T-helper 17 cell (primary cell): ENCODE data around the gene WNT3. TPM values are rescaled to one million over a fixed set of nuclear protein-coding genes. Genes with fewer than 3 reads are reported as not detected.
A peak's percentile ranks its signal among the peaks of the same experiment; 100 is the strongest.

Experiments
- ATAC-seq: fragments of 150-1000 bp; cut with Tn5 transposase; 2 replicates; pipeline ENCODE4 v1.10.0; 2021; ENCODE audit warnings: mild to moderate bottlenecking, moderate library complexity
- DNase-seq, 3 donors: peaks; one replicate each; pipeline versions ENCODE4 v3.0.0 to v3.0.0-alpha.2; 2020 to 2021
- H3K9me3 ChIP-seq: one replicate; pipeline ENCODE4 v1.7.0; 2013; ENCODE audit warnings: low read length, mild to moderate bottlenecking; ENCODE audit not compliant: control insufficient read depth, poor library complexity, severe bottlenecking
- H3K27ac Mint-ChIP-seq: one replicate; pipeline ENCODE4 v1.8.0; 2022; ENCODE audit warnings: mild to moderate bottlenecking, moderate library complexity, mixed read lengths
- H3K27me3 Mint-ChIP-seq: one replicate; pipeline ENCODE4 v1.8.0; 2022; ENCODE audit warnings: mixed read lengths
- H3K36me3 Mint-ChIP-seq: one replicate; pipeline ENCODE4 v1.8.0; 2022; ENCODE audit warnings: low read depth, mixed read lengths
- H3K4me1 Mint-ChIP-seq: one replicate; pipeline ENCODE4 v1.8.0; 2022; ENCODE audit warnings: mild to moderate bottlenecking, mixed read lengths
- H3K4me3 Mint-ChIP-seq: one replicate; pipeline ENCODE4 v1.8.0; 2022; ENCODE audit warnings: mild to moderate bottlenecking, moderate library complexity, mixed read lengths
- total RNA-seq, 4 donors: library from RNA in 2 of 4; stranded (reverse) in 2 of 4; gene quantifications; one replicate each; pipeline ENCODE4 v1.2.3 and lab custom pipeline; 2022 to 2026

The WNT3 gene
- total RNA-seq, 2 donors from 2014 or later: not detected

DNA sequence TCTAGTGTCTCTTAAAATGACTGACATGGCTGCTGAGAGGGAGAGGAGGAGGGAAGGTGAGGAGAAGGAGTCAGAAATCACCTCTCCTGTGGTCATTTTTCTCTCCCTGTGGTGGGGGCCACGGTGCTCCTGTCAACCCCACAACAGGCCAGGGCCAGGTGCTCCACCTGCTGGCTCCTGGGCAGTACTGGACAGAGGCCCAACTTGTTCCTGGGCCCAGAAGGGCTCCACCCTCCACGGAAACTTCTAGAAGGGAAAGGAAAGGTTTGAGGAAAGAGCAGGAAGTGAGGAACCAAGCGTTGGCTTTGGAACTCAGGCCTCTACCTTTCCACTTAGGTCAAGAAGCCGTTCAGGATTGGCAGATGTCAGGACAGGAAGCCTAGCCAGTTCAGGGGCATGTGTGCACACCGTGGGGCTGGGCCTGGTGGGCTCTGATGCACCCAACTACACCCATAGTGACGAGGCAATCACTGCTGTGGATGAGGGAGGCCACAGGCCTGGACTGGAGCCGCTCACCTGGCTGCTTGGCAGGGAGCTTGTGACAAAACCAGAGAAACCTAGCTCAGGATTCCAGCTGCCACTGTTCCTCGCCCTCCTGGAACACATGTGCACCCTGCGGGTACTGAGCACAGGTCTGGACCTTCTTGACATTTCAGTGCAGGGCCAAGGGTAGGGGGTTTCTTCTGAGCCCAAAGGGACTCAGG lies 36.1 kb downstream of the WNT3 start:
- ATAC-seq (no peak), DNase-seq (no peak)
- no peak overlapping the region for H3K4me3 Mint-ChIP-seq
- H3K9me3 ChIP-seq: no peaks in the 10 kb centered on the region
- peaks cover 3% of the 10 kb centered on the region for H3K4me1 Mint-ChIP-seq
- H3K27ac Mint-ChIP-seq: no peak overlapping the region
- H3K27me3 Mint-ChIP-seq: peaks cover 37% of the 10 kb centered on the region
- peaks cover 2% of the 10 kb centered on the region for H3K36me3 Mint-ChIP-seq

DNA sequence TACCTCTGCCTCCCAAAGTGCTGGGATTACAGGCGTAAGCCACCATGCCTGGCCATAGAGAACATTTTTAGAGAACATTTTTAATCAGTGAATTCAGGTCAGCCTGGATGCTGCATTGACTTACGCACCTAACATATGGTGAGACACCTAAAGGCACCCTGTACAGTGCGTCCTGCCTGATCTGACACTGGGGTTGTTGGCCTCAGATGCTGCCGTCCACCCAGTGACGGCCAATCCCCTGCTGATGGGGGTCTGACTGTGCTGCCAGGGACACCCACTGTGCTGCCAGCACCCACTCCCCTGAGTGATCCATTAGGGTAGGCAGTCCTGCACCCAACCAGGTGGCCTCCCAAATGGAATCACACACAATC lies 38.5 kb downstream of the WNT3 start:
- no peaks in the 10 kb centered on the region for H3K9me3 ChIP-seq
- Mint-ChIP-seq H3K27ac (no peak overlapping the region), H3K4me1 (peaks cover 6% of the 10 kb centered on the region), H3K36me3 (peaks cover 2% of the 10 kb centered on the region), H3K4me3 (no peak overlapping the region), H3K27me3 (peaks cover 53% of the 10 kb centered on the region)
- DNase-seq (no peak), ATAC-seq (no peak)

DNA sequence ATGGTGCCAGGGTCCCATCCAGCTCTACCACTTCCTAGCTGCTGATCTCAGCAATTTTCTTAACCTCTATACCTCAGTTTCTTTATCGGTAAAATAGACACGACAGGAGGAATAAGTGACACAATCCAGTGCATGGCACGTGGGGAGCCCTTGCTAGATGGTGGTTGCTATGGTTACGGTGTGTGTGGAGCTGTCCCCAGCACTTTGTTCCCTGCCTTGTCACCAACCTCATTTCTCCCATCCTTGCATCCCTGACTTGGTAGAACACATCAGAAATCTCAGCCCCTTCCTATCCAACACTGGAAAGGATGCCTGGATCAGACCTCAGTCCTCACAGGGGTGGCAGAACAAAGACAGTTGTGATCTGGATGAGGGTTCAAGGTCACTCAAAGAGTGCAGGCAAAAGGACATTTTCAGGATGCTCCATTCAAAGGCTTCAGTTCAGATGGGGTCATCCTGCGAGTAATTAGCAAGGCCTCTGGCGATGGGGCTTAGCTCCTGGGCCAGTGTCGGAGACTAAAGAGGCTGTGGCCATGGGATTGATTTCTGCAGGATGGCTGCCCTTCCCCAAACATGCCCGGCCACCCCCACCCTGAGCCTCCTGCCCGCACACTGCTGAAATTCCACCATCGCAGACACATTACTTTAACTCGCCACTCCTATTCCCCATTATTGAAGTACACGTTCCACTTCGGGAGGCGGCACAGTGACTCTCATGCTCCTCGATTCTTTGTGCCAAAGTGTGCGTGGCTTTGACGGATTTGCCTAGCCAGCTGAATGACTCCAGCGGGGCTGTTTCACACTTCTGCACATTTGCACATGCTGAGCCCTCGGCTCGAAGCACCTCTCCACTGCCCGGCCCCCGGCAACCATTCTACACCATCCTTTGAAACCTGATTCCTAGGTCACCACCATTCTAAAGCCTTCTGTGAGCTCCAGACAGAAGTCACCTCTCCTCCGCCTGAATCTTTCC lies 40.3 kb downstream of the WNT3 start:
- H3K9me3 ChIP-seq: no peaks in the 10 kb centered on the region
- ATAC-seq (no peak), DNase-seq (no peak)
- Mint-ChIP-seq H3K27me3 (peaks cover 57% of the 10 kb centered on the region), H3K4me3 (no peak overlapping the region), H3K27ac (no peak overlapping the region), H3K4me1 (peaks cover 6% of the 10 kb centered on the region), H3K36me3 (peaks cover 2% of the 10 kb centered on the region)

DNA sequence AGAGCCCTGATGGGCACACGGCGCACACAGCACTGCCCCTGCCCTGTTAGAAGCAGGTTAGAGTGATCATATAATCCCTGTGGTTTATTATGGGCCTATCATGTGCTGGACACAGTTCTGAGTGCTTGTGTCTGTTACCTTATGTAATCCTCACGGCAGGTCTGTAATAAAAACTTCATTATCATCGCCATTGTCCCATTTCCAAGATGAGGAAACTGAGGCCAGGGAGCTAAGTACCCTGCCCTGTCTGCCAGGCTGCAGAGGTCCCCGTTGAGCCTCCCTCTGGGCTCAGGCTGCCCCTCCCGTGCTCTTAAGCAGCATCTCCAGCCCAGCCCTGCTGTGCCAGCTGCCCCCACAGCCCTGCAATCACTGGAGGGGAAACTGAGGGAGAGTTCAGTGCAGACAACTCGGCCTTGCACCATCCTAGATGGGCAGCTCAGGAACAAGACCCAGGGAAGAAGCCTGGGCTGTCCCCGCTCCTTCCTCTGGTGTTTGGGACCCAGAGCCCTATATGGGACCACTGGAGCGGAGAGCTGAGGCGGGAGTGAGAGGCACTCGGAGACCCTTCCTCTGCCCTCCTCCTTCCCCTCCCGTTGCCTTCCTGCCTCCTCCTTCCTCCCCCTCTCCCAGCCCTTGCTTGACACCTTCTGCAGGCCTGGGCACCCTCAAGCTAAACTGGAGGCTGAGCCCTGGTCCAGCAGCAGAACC lies 42.0 kb downstream of the WNT3 start:
- no peak for DNase-seq
- no peaks in the 10 kb centered on the region for H3K9me3 ChIP-seq
- peaks cover 63% of the 10 kb centered on the region for H3K27me3 Mint-ChIP-seq
- no peak overlapping the region for H3K27ac Mint-ChIP-seq
- H3K4me1 Mint-ChIP-seq: peaks cover 9% of the 10 kb centered on the region
- no peak overlapping the region for H3K4me3 Mint-ChIP-seq
- peaks cover 2% of the 10 kb centered on the region for H3K36me3 Mint-ChIP-seq
- no peak for ATAC-seq

DNA sequence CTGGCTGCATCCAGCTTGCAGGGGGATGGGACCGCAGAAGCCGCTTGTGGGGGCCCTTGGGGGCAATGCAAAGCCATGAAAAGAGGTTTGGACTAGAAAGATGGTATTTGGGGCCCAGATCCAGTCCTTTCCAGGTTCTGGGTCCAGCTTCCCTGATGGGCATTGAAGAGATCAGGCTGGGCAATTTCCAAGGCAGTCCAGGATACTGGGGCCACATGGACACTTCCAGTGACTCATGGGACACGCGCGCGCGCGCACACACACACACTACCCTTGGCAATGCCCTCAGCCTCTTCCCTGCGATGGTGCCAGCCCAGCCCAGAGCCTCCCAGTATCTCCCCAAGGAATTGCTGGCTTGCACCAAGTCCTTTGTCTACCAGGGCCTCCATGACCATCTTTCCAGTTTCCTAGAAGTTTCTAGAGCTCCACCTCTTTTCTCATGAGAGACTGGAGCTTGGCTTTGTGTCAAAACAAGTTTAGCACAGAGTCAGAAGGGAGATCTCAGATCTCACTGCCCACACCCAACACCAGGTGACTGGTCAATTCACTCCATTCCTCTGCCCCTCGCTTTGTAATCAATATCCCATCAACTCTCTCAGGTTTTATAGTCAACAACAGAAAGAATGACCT lies 44.3 kb downstream of the WNT3 start:
- no peak for ATAC-seq
- H3K9me3 ChIP-seq: no peaks in the 10 kb centered on the region
- no peak for DNase-seq
- Mint-ChIP-seq H3K27me3 (peaks cover 61% of the 10 kb centered on the region), H3K4me1 (peaks cover 8% of the 10 kb centered on the region), H3K36me3 (no peaks in the 10 kb centered on the region), H3K4me3 (no peak overlapping the region), H3K27ac (no peak overlapping the region)

DNA sequence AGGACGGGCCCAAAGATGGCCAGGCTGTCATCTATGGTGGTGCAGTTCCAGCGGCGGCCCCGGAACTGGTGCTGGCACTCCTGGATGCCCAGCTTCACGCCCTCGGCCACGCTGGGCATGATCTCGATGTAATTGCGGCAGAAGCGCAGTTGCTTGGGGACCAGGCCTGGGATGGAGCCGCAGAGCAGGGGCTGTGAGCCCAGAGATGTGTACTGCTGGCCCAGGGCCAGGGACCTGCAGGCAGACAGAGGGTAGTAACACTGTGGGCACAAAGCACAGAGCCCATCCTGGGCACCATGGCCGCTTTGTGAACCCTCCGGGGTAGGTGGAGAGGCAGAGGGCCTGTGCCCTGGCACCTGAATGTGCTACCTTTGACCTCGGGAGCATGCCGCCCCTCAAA lies 44.8 kb downstream of the WNT3 start:
- Mint-ChIP-seq H3K4me3 (no peak overlapping the region), H3K36me3 (no peaks in the 10 kb centered on the region), H3K4me1 (peaks cover 8% of the 10 kb centered on the region), H3K27me3 (peaks cover 61% of the 10 kb centered on the region), H3K27ac (no peak overlapping the region)
- no peaks in the 10 kb centered on the region for H3K9me3 ChIP-seq
- no peak for DNase-seq
- no peak for ATAC-seq

DNA sequence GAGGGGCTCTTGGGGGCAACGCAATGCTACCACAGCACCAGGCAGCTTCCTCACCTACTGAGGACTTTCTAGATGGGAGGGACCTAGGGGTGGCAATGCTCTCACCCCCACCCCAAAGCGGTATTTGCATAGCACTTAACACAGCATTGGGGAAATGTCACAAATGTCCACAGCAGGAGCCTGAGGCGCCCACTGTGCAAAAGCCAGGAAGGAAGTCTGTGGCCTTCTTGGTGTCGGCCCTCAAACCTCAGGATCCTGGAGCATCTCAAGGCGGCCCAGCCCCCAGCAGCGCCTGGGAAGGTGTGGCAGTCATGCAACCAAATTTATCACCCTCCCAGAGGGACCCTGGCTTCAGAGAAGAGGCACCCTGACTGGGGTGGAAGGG lies 45.3 kb downstream of the WNT3 start:
- ATAC-seq (no peak), DNase-seq (no peak)
- peaks cover 61% of the 10 kb centered on the region for H3K27me3 Mint-ChIP-seq
- peak overlapping the region; percentile 81 for H3K4me3 Mint-ChIP-seq
- peaks cover 8% of the 10 kb centered on the region for H3K4me1 Mint-ChIP-seq
- no peaks in the 10 kb centered on the region for H3K36me3 Mint-ChIP-seq
- H3K27ac Mint-ChIP-seq: no peak overlapping the region
- H3K9me3 ChIP-seq: no peaks in the 10 kb centered on the region

DNA sequence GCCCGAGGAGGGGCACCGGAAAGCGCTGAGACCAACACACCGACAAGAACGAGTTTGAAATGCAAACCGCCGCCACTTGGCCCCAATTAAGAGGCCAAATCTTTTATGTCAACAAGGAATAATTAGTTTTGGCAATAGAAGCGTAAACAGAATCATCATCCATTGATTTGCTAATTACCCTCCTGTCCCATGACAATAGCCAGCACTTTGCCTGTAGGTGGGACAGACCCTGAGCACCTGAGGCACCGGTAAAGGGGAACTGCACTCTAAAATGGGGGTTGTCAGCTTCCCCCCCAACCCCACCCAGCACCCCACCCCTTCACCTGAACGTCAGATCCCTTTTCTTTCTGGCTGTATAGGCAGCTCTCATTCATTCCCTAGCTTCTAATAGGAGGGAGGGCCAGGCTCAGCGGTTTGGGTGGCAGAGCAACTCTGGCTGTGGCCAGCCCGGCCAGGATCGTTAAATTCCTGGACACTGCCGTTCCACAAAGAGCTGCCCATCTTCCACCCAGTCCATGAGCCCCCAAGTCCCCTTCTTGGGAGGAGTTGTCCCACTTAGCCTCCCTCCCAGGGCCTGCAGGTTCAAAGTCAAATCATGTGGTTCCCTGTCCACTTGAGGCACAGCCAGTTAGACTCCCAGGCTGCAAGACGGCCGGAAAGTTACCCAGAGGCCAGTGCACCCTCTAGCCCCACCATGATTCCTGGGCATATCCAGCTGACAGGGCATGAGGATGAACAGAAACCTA lies 45.8 kb downstream of the WNT3 start:
- peaks cover 56% of the 10 kb centered on the region for H3K27me3 Mint-ChIP-seq
- no peak for DNase-seq
- no peak for ATAC-seq

DNA sequence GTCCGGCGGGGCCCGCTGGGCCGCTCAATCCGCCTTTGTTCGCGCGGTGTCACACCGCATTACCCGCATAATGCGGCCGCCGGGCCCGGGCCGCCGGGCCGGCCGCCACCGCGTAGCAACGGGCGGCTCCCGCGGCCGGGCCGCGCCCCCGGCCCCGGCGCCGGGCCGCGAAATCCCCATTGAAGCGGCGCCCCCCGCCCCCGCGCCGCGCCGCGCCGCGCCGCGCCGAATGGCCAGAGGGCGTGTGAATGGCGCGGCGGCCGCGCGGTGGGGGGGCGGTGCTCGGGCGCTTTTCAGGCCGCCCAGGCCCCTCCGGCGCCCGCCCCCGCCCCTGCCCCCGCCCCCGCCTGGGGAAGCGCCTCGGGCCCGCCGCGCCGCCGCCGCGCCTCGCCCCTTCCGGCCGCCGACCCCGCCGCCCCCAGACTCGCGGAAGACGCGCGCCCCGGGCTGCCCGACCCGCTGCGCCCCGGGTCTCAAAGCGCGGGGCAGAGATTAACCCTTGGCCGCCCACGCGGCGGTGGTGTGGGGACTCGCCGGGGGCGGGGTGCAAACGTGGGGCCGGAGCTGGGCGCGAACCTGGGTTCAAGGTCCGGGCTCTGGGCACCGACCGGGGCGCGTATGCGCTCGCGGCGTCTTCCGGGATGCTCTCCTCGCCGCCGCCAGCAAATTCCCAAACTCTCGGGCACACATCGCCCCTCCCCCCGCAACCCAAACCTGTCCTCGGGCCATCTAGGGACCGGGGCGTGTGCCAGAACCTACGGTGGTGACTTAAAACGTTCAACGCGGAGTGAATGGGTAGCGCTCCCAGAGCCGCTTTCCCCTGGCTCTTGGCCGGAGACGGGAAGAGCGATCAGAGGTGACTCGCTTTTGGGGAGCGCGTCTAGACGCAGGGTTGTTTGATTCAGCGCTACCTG lies 46.7 kb downstream of the WNT3 start:
- no peak overlapping the region for H3K27ac Mint-ChIP-seq
- H3K4me1 Mint-ChIP-seq: peaks cover 6% of the 10 kb centered on the region
- DNase-seq (no peak), ATAC-seq (peak; percentile 35)
- peak overlapping the region; percentile 81 for H3K4me3 Mint-ChIP-seq
- no peaks in the 10 kb centered on the region for H3K9me3 ChIP-seq
- H3K27me3 Mint-ChIP-seq: peaks cover 48% of the 10 kb centered on the region
- no peaks in the 10 kb centered on the region for H3K36me3 Mint-ChIP-seq

More for the DNA sequence above, 45.8 kb downstream of the WNT3 start:
- Mint-ChIP-seq H3K36me3 (no peaks in the 10 kb centered on the region), H3K4me3 (peak overlapping the region; percentile 81), H3K27ac (no peak overlapping the region), H3K4me1 (peaks cover 8% of the 10 kb centered on the region)
- H3K9me3 ChIP-seq: no peaks in the 10 kb centered on the region

DNA sequence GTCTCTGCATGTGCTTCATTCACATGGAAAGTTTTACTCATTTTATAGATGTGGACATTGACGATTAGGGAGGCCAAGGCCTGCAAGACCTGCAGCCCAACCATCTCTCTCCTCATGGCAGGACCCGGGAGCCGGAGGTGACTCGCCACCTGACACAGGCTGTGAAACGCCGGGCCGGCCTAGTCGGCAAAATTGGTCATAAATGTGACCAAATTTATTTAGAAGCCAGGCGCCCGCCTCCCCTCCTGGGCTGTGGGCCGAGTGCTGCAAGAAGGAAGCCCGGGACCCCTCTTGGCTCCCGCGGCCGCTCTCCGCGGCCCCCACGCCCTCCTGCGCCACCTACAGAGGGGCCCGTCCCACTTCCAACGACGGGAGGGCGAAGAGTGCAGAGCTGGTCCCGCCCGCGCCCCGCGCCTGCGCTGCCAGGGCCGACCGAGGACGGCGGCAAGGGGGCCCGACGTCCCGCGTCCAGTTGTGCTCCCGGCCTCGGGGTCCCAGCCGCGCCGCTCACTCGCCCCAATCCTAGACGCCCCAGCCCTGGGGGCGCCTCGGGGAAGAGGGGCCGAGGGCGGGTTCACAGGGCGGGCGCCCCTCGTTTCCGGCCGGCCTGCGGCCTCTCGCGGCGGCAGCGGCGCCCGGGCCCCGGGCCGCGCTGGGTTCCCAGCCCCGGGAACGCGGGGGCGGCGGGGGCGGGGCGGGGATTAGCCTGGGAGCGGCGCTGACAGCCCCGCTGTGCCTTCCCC lies 47.5 kb downstream of the WNT3 start:
- no peak overlapping the region for H3K27ac Mint-ChIP-seq
- H3K36me3 Mint-ChIP-seq: no peaks in the 10 kb centered on the region
- H3K4me3 Mint-ChIP-seq: peak overlapping the region; percentile 73
- DNase-seq: no peak
- peak; percentile 46 for ATAC-seq
- peaks cover 5% of the 10 kb centered on the region for H3K4me1 Mint-ChIP-seq
- no peaks in the 10 kb centered on the region for H3K9me3 ChIP-seq
- H3K27me3 Mint-ChIP-seq: peaks cover 41% of the 10 kb centered on the region

DNA sequence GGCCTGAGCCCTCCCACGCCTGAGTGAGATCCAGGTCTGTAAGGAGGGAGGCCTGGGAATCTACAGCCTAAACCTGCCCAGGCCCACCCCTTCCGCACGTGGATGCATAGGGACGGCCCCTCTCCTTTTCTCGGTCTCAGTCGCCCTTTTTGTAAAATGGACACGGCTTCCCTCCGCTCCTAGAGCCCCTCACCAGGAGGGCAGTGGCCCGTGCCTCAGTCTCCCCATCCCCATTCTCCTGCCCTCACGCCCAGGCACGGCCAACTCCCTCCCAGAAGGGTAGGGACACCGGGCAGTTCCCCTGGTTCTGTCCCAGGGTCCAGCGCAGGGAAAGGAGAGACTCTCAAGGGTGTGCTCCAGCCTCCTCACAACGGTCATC lies 48.1 kb downstream of the WNT3 start:
- H3K36me3 Mint-ChIP-seq: no peaks in the 10 kb centered on the region
- H3K27ac Mint-ChIP-seq: no peak overlapping the region
- H3K9me3 ChIP-seq: no peaks in the 10 kb centered on the region
- H3K4me1 Mint-ChIP-seq: peaks cover 5% of the 10 kb centered on the region
- ATAC-seq (no peak), DNase-seq (no peak)
- H3K27me3 Mint-ChIP-seq: peaks cover 41% of the 10 kb centered on the region
- peak overlapping the region; percentile 73 for H3K4me3 Mint-ChIP-seq
